DMS114 treated with DMSO at 0.1 percent for 48 hours (cell line): ENCODE results near the gene TFPI.
"Not testable (repeated sequence)": the region's sequence is repeated elsewhere in the genome, so short reads cannot be mapped to it uniquely, and the experiment has no call there.

Source experiments
- DNase-seq: peaks from one replicate; lab custom pipeline; 2025; ENCODE audit not compliant: unreplicated experiment; lab: John Stamatoyannopoulos, UW

Gene TFPI

GRCh38 chr2:187554704-187555082 is 458 bp upstream of the TFPI start:
- no peak for DNase-seq

GRCh38 chr2:187552828-187553681 is 1.2 kb downstream of the TFPI start:
- DNase-seq = no peak

- no peak for DNase-seq
These were observed 1.9 kb downstream of the TFPI start for GRCh38 chr2:187552381-187552780.

- no peak for DNase-seq
These were observed 3.4 kb downstream of the TFPI start for GRCh38 chr2:187550857-187551256.

- no peak for DNase-seq
These were observed 4.2 kb downstream of the TFPI start for GRCh38 chr2:187549951-187550555.

GRCh38 chr2:187549193-187549592 is 5.0 kb downstream of the TFPI start:
- DNase-seq = no peak

GRCh38 chr2:187548656-187549055 is 5.6 kb downstream of the TFPI start:
- no peak for DNase-seq

- DNase-seq = no peak
These were observed 6.8 kb downstream of the TFPI start for GRCh38 chr2:187547353-187547979.

GRCh38 chr2:187546762-187547333 is 7.4 kb downstream of the TFPI start:
- DNase-seq = no peak

GRCh38 chr2:187545238-187545751 is 8.9 kb downstream of the TFPI start:
- no peak for DNase-seq

GRCh38 chr2:187544371-187545080 is 9.7 kb downstream of the TFPI start:
- DNase-seq = no peak

- DNase-seq = no peak
These were observed 10.7 kb downstream of the TFPI start for GRCh38 chr2:187543488-187543887.

- no peak for DNase-seq
These were observed 12.1 kb downstream of the TFPI start for GRCh38 chr2:187542123-187542522.

GRCh38 chr2:187541086-187542085 is 12.8 kb downstream of the TFPI start:
- no peak for DNase-seq

- DNase-seq = not testable (repeated sequence)
These were observed 16.0 kb downstream of the TFPI start for GRCh38 chr2:187538222-187538621.

- DNase-seq = not testable (repeated sequence)
These were observed 18.9 kb downstream of the TFPI start for GRCh38 chr2:187535381-187535780.

- no peak for DNase-seq
These were observed 21.7 kb downstream of the TFPI start for GRCh38 chr2:187532333-187533120.

GRCh38 chr2:187529977-187530721 is 24.1 kb downstream of the TFPI start:
- no peak for DNase-seq
